Ovary (tissue), 9 donors: ENCODE data around the gene MESD. TPM values are rescaled to one million over a fixed set of nuclear protein-coding genes. Genes with fewer than 3 reads are reported as not detected.

Experiments
- DNase-seq, 5 donors: peaks; one replicate each; pipeline ENCODE4 v3.0.0-alpha.2; 2019 to 2020
- H3K27ac ChIP-seq, 2 donors: fragments of 200-600 bp; one replicate each; pipeline versions ENCODE4 v1.5.1 to v1.8.0; 2019 to 2022
- H3K27me3 ChIP-seq: fragments of 200-600 bp; one replicate; pipeline ENCODE4 v1.8.0; 2022
- H3K36me3 ChIP-seq: fragments of 200-600 bp; sonication (generic); one replicate; pipeline ENCODE4 v1.5.1; 2019
- H3K4me1 ChIP-seq: one replicate; pipeline ENCODE4 v1.8.1; 2013; ENCODE audit warnings: mild to moderate bottlenecking, moderate library complexity; ENCODE audit not compliant: insufficient read depth
- H3K4me3 ChIP-seq: fragments of 200-600 bp; sonication (generic); one replicate; pipeline ENCODE4 v1.5.1; 2017
- H3K9me3 ChIP-seq, 2 donors: fragments of 200-600 bp in 1 of 2; sonication (generic) in 1 of 2; one replicate each; pipeline versions ENCODE4 v1.5.1 to v1.8.1; 2013 to 2019; ENCODE audit warnings: mild to moderate bottlenecking in 1 of 2, moderate library complexity in 1 of 2
- CTCF ChIP-seq, 3 donors: fragments of 450-650 bp in 2 of 3; fragments of 200-600 bp in 1 of 3; IDR thresholded peaks; one replicate each; pipeline versions ENCODE4 v1.5.1 to v1.8.0; 2016 to 2022; ENCODE audit warnings: antibody characterized with exemption in 3 of 3, mild to moderate bottlenecking in 1 of 3
- EP300 ChIP-seq: sonication (generic); formaldehyde crosslinking; IDR thresholded peaks from one replicate; pipeline ENCODE4 v1.6.1; 2017; ENCODE audit warnings: antibody characterized with exemption
- POLR2A ChIP-seq: fragments of 450-650 bp; IDR thresholded peaks from one replicate; pipeline ENCODE4 v1.6.1; 2017; ENCODE audit warnings: antibody characterized with exemption, mild to moderate bottlenecking, moderate library complexity
- WGBS, 3 donors: extraction: QIAGEN DNeasy Blood & Tissue Kit in 1 of 3; methylation state at CpG; one replicate each; pipeline versions ENCODE4 v1.1.5 to v1.1.7; 2013 to 2017; 5-methylcytosine and 5-hydroxymethylcytosine counted together
- intact Hi-C, 4 donors: fragments of 100-400 bp; cut with DNase I; formaldehyde crosslinking; loops; one replicate each; pipeline versions ENCODE4 v1.11.0 to v1.15.1; 2022 to 2023
- polyA plus RNA-seq, 2 donors: library from polyadenylated mRNA; stranded (reverse); fragments of 200-250 nt in 1 of 2; fragments of 350-450 nt in 1 of 2; fragmentation: Illumina TruSeq in 1 of 2; extraction: RNeasy Lipid Tissue Mini Kit (QIAGEN cat#74804) in 1 of 2; gene quantifications; one replicate each; pipeline ENCODE4 v1.2.3, GENCODE V29; 2013 to 2014
- total RNA-seq, 7 donors: library from RNA; depleted of rRNA in 2 of 7; stranded (reverse); fragments of >200 nt in 2 of 7; fragmentation: NEBNext Ultra II Directional in 3 of 7; extraction: Animal tissue kit (Norgen Biotek cat#: 25700) in 3 of 7; gene quantifications; one replicate each; pipeline versions ENCODE4 v1.1.0 to v1.2.4, GENCODE V29; 2016 to 2023
- donor health status: DM: no; HTN: no; CAD: no; lungs with moderate emphysema.
- donor health status: DM: no; HTN: no; CAD: no.
- donor health status: Bipolar disorder and iron deficiency.
- donor health status: DM: yes; HTN: yes; CAD: no.
- donor health status: DM: no; HTN: no; CAD: no.
- donor health status: DM: yes; HTN: yes; CAD: no.

Gene MESD
- total and polyA plus RNA-seq, 9 donors, result 18.0 to 34.8 (median 29.3) TPM

GRCh38 chr15:81029414-81030300 lies 40.0 kb upstream of the MESD start:
- H3K9me3 ChIP-seq, result no peaks in the 10 kb centered on the region
- no peaks in the 10 kb centered on the region for H3K27me3 ChIP-seq
- no peak for TF ChIP-seq POLR2A
- no peak overlapping the region for H3K27ac ChIP-seq
- no peaks in the 10 kb centered on the region for H3K4me1 ChIP-seq
- H3K36me3 ChIP-seq, result no peaks in the 10 kb centered on the region
- no peak for DNase-seq
- WGBS, 3 donors, result 67 to 81% (median 73%) methylated on average over 3 of the region's 3 CpGs
- intact Hi-C loops, result no loop called here
- H3K4me3 ChIP-seq, result no peak overlapping the region

GRCh38 chr15:81026836-81027599 lies 37.4 kb upstream of the MESD start:
- intact Hi-C loops, result no loop called here
- no peak for TF ChIP-seq EP300
- no peak for TF ChIP-seq POLR2A
- no peak for TF ChIP-seq CTCF (IDR thresholded peaks at IDR 0.05)
- H3K9me3 ChIP-seq, result no peaks in the 10 kb centered on the region
- H3K27ac ChIP-seq, result no peak overlapping the region
- no peak for DNase-seq
- WGBS, 3 donors, result 83 to 90% (median 87%) methylated on average over 2 of the region's 2 CpGs
- H3K36me3 ChIP-seq, result no peaks in the 10 kb centered on the region
- H3K4me3 ChIP-seq, result no peak overlapping the region
- H3K27me3 ChIP-seq, result no peaks in the 10 kb centered on the region
- no peaks in the 10 kb centered on the region for H3K4me1 ChIP-seq

- TF ChIP-seq POLR2A (no peak), CTCF (IDR thresholded peaks at IDR 0.05) (no peak), EP300 (no peak)
- no peak for DNase-seq
- no peak overlapping the region for H3K27ac ChIP-seq
- H3K9me3 ChIP-seq, result no peaks in the 10 kb centered on the region
- WGBS, 3 donors, result 82 to 88% (median 84%) methylated on average over 4 of the region's 4 CpGs
- intact Hi-C loops, result no loop called here
- H3K4me1 ChIP-seq, result no peaks in the 10 kb centered on the region
- H3K27me3 ChIP-seq, result no peaks in the 10 kb centered on the region
- no peak overlapping the region for H3K4me3 ChIP-seq
- no peaks in the 10 kb centered on the region for H3K36me3 ChIP-seq
These were observed 36.2 kb upstream of the MESD start for GRCh38 chr15:81025721-81026370.

GRCh38 chr15:81024936-81025335 lies 35.3 kb upstream of the MESD start:
- DNase-seq, result no peak
- 92 to 97% (median 93%) methylated on average over 8 of the region's 8 CpGs for whole genome bisulfite sequencing, 3 donors
- Histone ChIP-seq H3K4me1 (no peaks in the 10 kb centered on the region), H3K4me3 (no peak overlapping the region), H3K27me3 (no peaks in the 10 kb centered on the region), H3K36me3 (no peaks in the 10 kb centered on the region), H3K27ac (no peak overlapping the region), H3K9me3 (no peaks in the 10 kb centered on the region)
- TF ChIP-seq CTCF (IDR thresholded peaks at IDR 0.05) (no peak), POLR2A (no peak)
- intact Hi-C loops, result no loop called here
